Immature natural killer cell (primary cell): ENCODE data around the gene CYS1. TPM values are rescaled to one million over a fixed set of nuclear protein-coding genes. Genes with fewer than 3 reads are reported as not detected.
"Not testable (repeated sequence)": the region's sequence is repeated elsewhere in the genome, so short reads cannot be mapped to it uniquely, and the experiment has no call there.

Experiments used
- DNase-seq, 3 donors: peaks; one replicate each; pipeline ENCODE4 v3.0.0; 2022; ENCODE audit warnings: mixed read lengths in 1 of 3
- H3K27ac Mint-ChIP-seq, 6 donors: one replicate each; pipeline ENCODE4 v1.8.0; 2020; ENCODE audit warnings: mixed read lengths in 6 of 6, mild to moderate bottlenecking in 5 of 6, inconsistent platforms in 4 of 6, moderate library complexity in 3 of 6
- H3K27me3 Mint-ChIP-seq, 3 donors: one replicate each; pipeline ENCODE4 v1.8.0; 2020 to 2021; ENCODE audit warnings: low read depth in 3 of 3, mild to moderate bottlenecking in 3 of 3, mixed read lengths in 3 of 3, moderate library complexity in 3 of 3, inconsistent platforms in 1 of 3
- H3K36me3 Mint-ChIP-seq, 3 donors: one replicate each; pipeline ENCODE4 v1.8.0; 2020; ENCODE audit warnings: mixed read lengths in 3 of 3, inconsistent platforms in 2 of 3, mild to moderate bottlenecking in 2 of 3
- H3K4me1 Mint-ChIP-seq, 2 donors: one replicate each; pipeline ENCODE4 v1.8.0; 2020; ENCODE audit warnings: inconsistent platforms in 2 of 2, mild to moderate bottlenecking in 2 of 2, mixed read lengths in 2 of 2, moderate library complexity in 1 of 2
- H3K4me3 Mint-ChIP-seq, 5 donors: one replicate each; pipeline ENCODE4 v1.8.0; 2020; ENCODE audit warnings: mild to moderate bottlenecking in 5 of 5, mixed read lengths in 5 of 5, inconsistent platforms in 3 of 5, moderate library complexity in 3 of 5
- H3K9me3 Mint-ChIP-seq, 6 donors: one replicate each; pipeline ENCODE4 v1.8.0; 2020; ENCODE audit warnings: mild to moderate bottlenecking in 6 of 6, mixed read lengths in 6 of 6, inconsistent platforms in 4 of 6, moderate library complexity in 3 of 6
- polyA plus RNA-seq, 3 donors: library from polyadenylated mRNA; unstranded; fragments of 300-500 nt; fragmentation: Illumina TruSeq; gene quantifications; one replicate each; pipeline ENCODE4 v1.2.3, GENCODE V29; 2021

Gene CYS1
- polyA plus RNA-seq, 3 donors from 2014 or later: not detected

GRCh38 chr2:10012366-10012962 lies 67.7 kb downstream of the CYS1 start:
- not testable (repeated sequence) for H3K27me3 Mint-ChIP-seq, H3K27ac Mint-ChIP-seq

GRCh38 chr2:10011606-10012325 lies 68.4 kb downstream of the CYS1 start:
- H3K36me3 Mint-ChIP-seq, H3K27me3 Mint-ChIP-seq, H3K4me1 Mint-ChIP-seq, H3K4me3 Mint-ChIP-seq, H3K27ac Mint-ChIP-seq, DNase-seq, H3K9me3 Mint-ChIP-seq: not testable (repeated sequence)

More at GRCh38 chr2:10012366-10012962, 67.7 kb downstream of the CYS1 start:
- H3K36me3 Mint-ChIP-seq, H3K9me3 Mint-ChIP-seq, H3K4me3 Mint-ChIP-seq, DNase-seq, H3K4me1 Mint-ChIP-seq: not testable (repeated sequence)

GRCh38 chr2:10010861-10011605 lies 69.2 kb downstream of the CYS1 start:
- not testable (repeated sequence) for H3K4me3 Mint-ChIP-seq, H3K27ac Mint-ChIP-seq, H3K36me3 Mint-ChIP-seq, H3K9me3 Mint-ChIP-seq, H3K4me1 Mint-ChIP-seq, H3K27me3 Mint-ChIP-seq, DNase-seq

GRCh38 chr2:10009811-10010781 lies 70.1 kb downstream of the CYS1 start:
- H3K4me1 Mint-ChIP-seq: peaks cover 0 to 6% of the 10 kb centered on the region in 2 donors
- H3K4me3 Mint-ChIP-seq: no peak overlapping the region
- peaks cover 2 to 5% (median 3%) of the 10 kb centered on the region in 3 donors for H3K27me3 Mint-ChIP-seq
- H3K9me3 Mint-ChIP-seq: no peaks in the 10 kb centered on the region
- no peaks in the 10 kb centered on the region for H3K36me3 Mint-ChIP-seq
- DNase-seq: no peak
- H3K27ac Mint-ChIP-seq: no peak overlapping the region

GRCh38 chr2:10009271-10009810 lies 70.9 kb downstream of the CYS1 start:
- DNase-seq: no peak
- no peak overlapping the region for H3K27ac Mint-ChIP-seq
- peaks cover 0 to 6% of the 10 kb centered on the region in 2 donors for H3K4me1 Mint-ChIP-seq
- peaks cover 2 to 5% (median 3%) of the 10 kb centered on the region in 3 donors for H3K27me3 Mint-ChIP-seq
- H3K36me3 Mint-ChIP-seq: no peaks in the 10 kb centered on the region
- H3K4me3 Mint-ChIP-seq: no peak overlapping the region
- H3K9me3 Mint-ChIP-seq: no peaks in the 10 kb centered on the region

- Mint-ChIP-seq H3K27me3 (peaks cover 2 to 5% (median 3%) of the 10 kb centered on the region in 3 donors), H3K4me1 (peaks cover 0 to 6% of the 10 kb centered on the region in 2 donors), H3K36me3 (no peaks in the 10 kb centered on the region), H3K27ac (no peak overlapping the region), H3K9me3 (no peaks in the 10 kb centered on the region), H3K4me3 (no peak overlapping the region)
- DNase-seq: no peak
Observed at GRCh38 chr2:10008809-10009176, 71.4 kb downstream of the CYS1 start.

- Mint-ChIP-seq H3K4me3 (no peak overlapping the region), H3K9me3 (no peaks in the 10 kb centered on the region), H3K27ac (no peak overlapping the region), H3K4me1 (peaks cover 0 to 6% of the 10 kb centered on the region in 2 donors), H3K36me3 (no peaks in the 10 kb centered on the region), H3K27me3 (peaks cover 2 to 5% (median 3%) of the 10 kb centered on the region in 3 donors)
- DNase-seq: no peak
Observed at GRCh38 chr2:10007921-10008808, 72.0 kb downstream of the CYS1 start.

GRCh38 chr2:10007435-10007834 lies 72.8 kb downstream of the CYS1 start:
- Mint-ChIP-seq H3K27ac (no peak overlapping the region), H3K36me3 (no peaks in the 10 kb centered on the region), H3K9me3 (no peaks in the 10 kb centered on the region), H3K27me3 (peaks cover 2 to 5% (median 3%) of the 10 kb centered on the region in 3 donors), H3K4me3 (no peak overlapping the region), H3K4me1 (peaks cover 0 to 6% of the 10 kb centered on the region in 2 donors)
- no peak for DNase-seq

Other genes starting within 250 kb of the CYS1 start
- 10 to 100 TPM in 2 of 3 donors, 1 to 10 TPM in 1; 8.7 to 21.8 (median 10.2) TPM for gene TAF1B, start 236.9 kb downstream of the CYS1 start, polyA plus RNA-seq
- 1 to 10 TPM in 1 of 3 donors, under 1 TPM in 2; 0.52 to 1.9 (median 0.73) TPM for gene GRHL1, start 128.7 kb downstream of the CYS1 start, polyA plus RNA-seq
- gene KLF11, start 36.9 kb downstream of the CYS1 start, polyA plus RNA-seq: 10 to 100 TPM; 10.5 to 18.8 (median 11.7) TPM
- 10 to 100 TPM in 1 of 3 donors, 1 to 10 TPM in 2; 4.9 to 11.3 (median 9.8) TPM for gene RRM2, start 42.3 kb upstream of the CYS1 start, polyA plus RNA-seq
- gene HPCAL1, start 222.5 kb upstream of the CYS1 start, polyA plus RNA-seq: 10 to 100 TPM; 64.9 to 89.7 (median 88.9) TPM